Measurements from ENCODE around the gene KIAA1614.

Gene KIAA1614

GRCh38 chr1:180912801-180913565, at the start of gene KIAA1614:
KIAA1614 (plus strand) TSS chr1:180912897; CDS start chr1:180913244, 347 bp downstream.
- no peaks in the 10 kb centered on the region for H3K9me3 ChIP-seq (ENCODE audit: severe bottlenecking)
- H3K4me3 ChIP-seq (ENCODE audit: low read depth, low read length) = no peak within 1 kb of the TSS
- no peaks in the 10 kb centered on the region for H3K27me3 ChIP-seq (ENCODE audit: insufficient read depth, low read depth, severe bottlenecking)
- no peak for DNase-seq
- TF ChIP-seq CTCF (IDR thresholded peaks at IDR 0.05; ENCODE audit: low read depth, low read length) = no peak
- H3K27ac ChIP-seq = no peak within 1 kb of the TSS
- no peaks in the 10 kb centered on the region for H3K36me3 ChIP-seq

GRCh38 chr1:180863158-180863775, 49.4 kb upstream of the KIAA1614 start:
- Histone ChIP-seq H3K27ac (no peak overlapping the region), H3K4me3 (ENCODE audit: low read depth, low read length) (no peak overlapping the region)
- DNase-seq = no peak

GRCh38 chr1:180881806-180882509, 30.7 kb upstream of the KIAA1614 start:
- Histone ChIP-seq H3K27me3 (ENCODE audit: insufficient read depth, low read depth, severe bottlenecking) (no peaks in the 10 kb centered on the region), H3K36me3 (no peaks in the 10 kb centered on the region), H3K27ac (no peak overlapping the region), H3K9me3 (ENCODE audit: severe bottlenecking) (no peaks in the 10 kb centered on the region), H3K4me3 (ENCODE audit: low read depth, low read length) (no peak overlapping the region)
- no peak for DNase-seq
- TF ChIP-seq CTCF (IDR thresholded peaks at IDR 0.05; ENCODE audit: low read depth, low read length) = 0 out of 2 replicates have a peak, but pooled peaks have one; percentile 18

More at GRCh38 chr1:180863158-180863775, 49.4 kb upstream of the KIAA1614 start:
- H3K36me3 ChIP-seq = no peaks in the 10 kb centered on the region
- H3K27me3 ChIP-seq (ENCODE audit: insufficient read depth, low read depth, severe bottlenecking) = no peaks in the 10 kb centered on the region
- TF ChIP-seq CTCF (IDR thresholded peaks at IDR 0.05; ENCODE audit: low read depth, low read length) = 0 out of 2 replicates have a peak, but pooled peaks have one; percentile 4
- no peaks in the 10 kb centered on the region for H3K9me3 ChIP-seq (ENCODE audit: severe bottlenecking)

GRCh38 chr1:180884588-180885300, 28.0 kb upstream of the KIAA1614 start:
- H3K36me3 ChIP-seq = no peaks in the 10 kb centered on the region
- no peak for DNase-seq
- no peaks in the 10 kb centered on the region for H3K27me3 ChIP-seq (ENCODE audit: insufficient read depth, low read depth, severe bottlenecking)
- H3K4me3 ChIP-seq (ENCODE audit: low read depth, low read length) = no peak overlapping the region
- TF ChIP-seq CTCF (IDR thresholded peaks at IDR 0.05; ENCODE audit: low read depth, low read length) = no peak
- H3K27ac ChIP-seq = no peak overlapping the region
- H3K9me3 ChIP-seq (ENCODE audit: severe bottlenecking) = no peaks in the 10 kb centered on the region

- H3K9me3 ChIP-seq (ENCODE audit: severe bottlenecking) = no peaks in the 10 kb centered on the region
- no peak for DNase-seq
- no peak for TF ChIP-seq CTCF (IDR thresholded peaks at IDR 0.05; ENCODE audit: low read depth, low read length)
- H3K4me3 ChIP-seq (ENCODE audit: low read depth, low read length) = no peak overlapping the region
- H3K27ac ChIP-seq = no peak overlapping the region
- H3K36me3 ChIP-seq = no peaks in the 10 kb centered on the region
- H3K27me3 ChIP-seq (ENCODE audit: insufficient read depth, low read depth, severe bottlenecking) = no peaks in the 10 kb centered on the region
Observed at GRCh38 chr1:180886338-180886737, 26.4 kb upstream of the KIAA1614 start.

Data from WERI-Rb-1 (cell line).